H1 (cell line): ENCODE data around the gene FAM8A1. TPM values are rescaled to one million over a fixed set of nuclear protein-coding genes. Genes with fewer than 3 reads are reported as not detected.

ENCODE experiments used
- CHD7 ChIP-seq: fragments of 300-600 bp; sonication (generic); IDR thresholded peaks from 2 replicates; pipeline ENCODE4 v1.7.1; 2012; ENCODE audit warnings: low read length, moderate library complexity, mild to moderate bottlenecking, inconsistent platforms; ENCODE audit not compliant: insufficient replicate concordance
- MAFK ChIP-seq: IDR thresholded peaks from 2 replicates; pipeline ENCODE4 v1.6.1; 2012; ENCODE audit warnings: low read depth, mild to moderate bottlenecking, improper control_type of control experiment, low read length
- RXRA ChIP-seq: IDR thresholded peaks from 2 replicates; pipeline ENCODE4 v1.6.1; 2011; ENCODE audit warnings: low read depth, mild to moderate bottlenecking, low read length, moderate library complexity; ENCODE audit not compliant: insufficient read depth
- polyA plus RNA-seq, 7 experiments: library from polyadenylated mRNA; depleted of rRNA in 3 of 7; stranded (reverse) in 5 of 7; unstranded in 2 of 7; fragments of >200 nt in 5 of 7; fragments of 200-250 nt in 2 of 7; gene quantifications; 1 replicate in 5 of 7; 2 replicates in 1 of 7; 4 replicates in 1 of 7; pipeline versions ENCODE4 v1.2.1 to v1.2.3, GENCODE V29; 2011 to 2013; ENCODE audit warnings: missing spikeins in 2 of 7, mixed read lengths in 2 of 7
- total RNA-seq: library from RNA; stranded (reverse); fragmentation: NEBNext Ultra II Directional; extraction: Animal tissue kit (Norgen Biotek cat#: 25700); gene quantifications from 2 replicates; pipeline ENCODE4 v1.2.1, GENCODE V29; 2021

The FAM8A1 gene
- total and polyA plus RNA-seq, 2 of the 8 experiments (the other 6 are each of a cell fraction or from before 2014, with no cell fraction given), result 3.4 to 9.2 TPM

- no peak for TF ChIP-seq CHD7
- no peak for TF ChIP-seq RXRA
- TF ChIP-seq MAFK, result no peak
Measured at GRCh38 chr6:17628873-17629272, 28.8 kb downstream of the FAM8A1 start (continued).
